HG02571 (cell line): ENCODE results near the gene UQCRHL.

Source experiments
- ATAC-seq: cut with Tn5 transposase; IDR thresholded peaks from one replicate; pipeline ENCODE4 v1.9.1; 2021; ENCODE audit warnings: mild to moderate bottlenecking, moderate library complexity; ENCODE audit not compliant: unreplicated experiment

The UQCRHL gene

DNA sequence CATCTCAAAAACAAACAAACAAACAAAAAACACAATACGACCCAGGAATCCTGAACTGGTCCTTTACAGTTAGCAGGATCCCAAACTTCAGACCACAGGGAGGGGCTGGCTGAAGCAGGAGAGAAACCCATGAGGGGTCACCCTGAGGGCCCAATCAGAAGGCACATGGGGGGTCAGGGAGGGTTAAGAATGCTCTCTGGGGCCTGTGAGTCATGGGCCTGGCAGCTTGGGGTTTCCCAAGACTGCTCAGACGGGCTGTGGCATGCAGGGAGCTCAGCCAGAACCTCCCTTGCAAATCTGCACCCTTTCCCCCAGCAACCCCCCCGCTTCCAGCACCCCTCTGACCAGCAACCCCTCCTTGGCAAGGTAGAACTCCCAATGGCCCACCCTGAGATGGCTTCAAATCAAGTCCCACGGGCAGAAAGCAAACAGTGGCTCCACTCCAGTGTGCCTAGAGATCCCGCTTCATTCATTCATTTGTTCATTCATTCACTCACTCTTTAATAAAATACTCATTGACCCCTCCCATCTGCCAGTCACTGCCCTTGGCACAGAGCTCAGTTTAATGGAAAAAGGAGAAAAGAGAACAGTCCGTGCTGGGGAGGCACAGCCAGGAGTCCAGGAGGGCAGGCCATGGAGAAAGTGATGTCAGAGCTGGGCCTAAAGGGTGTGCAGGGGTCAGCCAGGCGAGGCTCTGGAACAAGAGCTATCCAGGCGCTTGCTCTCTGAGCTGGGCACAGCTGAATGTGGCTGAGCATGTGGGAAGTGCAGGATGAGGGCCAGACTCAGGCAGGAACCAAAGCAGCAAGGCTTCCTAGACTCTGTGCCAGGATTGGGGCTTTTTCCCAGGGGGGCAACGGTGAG lies 8.2 kb downstream of the UQCRHL start:
- ATAC-seq = no peak

GRCh38 chr1:15797614-15798390 lies 9.6 kb downstream of the UQCRHL start:
- ATAC-seq = no peak

DNA sequence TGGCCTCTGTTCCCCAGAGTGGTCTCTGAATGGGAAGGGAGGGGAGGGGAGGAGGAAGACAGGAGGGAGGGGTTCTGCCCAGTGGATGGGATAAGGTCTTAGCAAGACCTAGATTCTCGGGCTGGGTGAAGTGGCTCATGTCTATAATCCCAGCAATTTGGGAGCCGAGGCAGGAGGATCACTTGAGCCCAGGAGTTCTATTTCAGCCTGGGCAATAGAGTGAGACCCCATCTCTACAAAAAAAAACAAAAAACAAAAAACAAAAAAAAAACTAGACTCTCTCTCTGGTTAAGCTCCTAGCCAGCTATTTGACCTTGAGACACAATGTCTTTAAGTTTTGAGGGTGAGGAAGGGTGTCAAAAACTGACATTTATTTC lies 11.4 kb downstream of the UQCRHL start:
- no peak for ATAC-seq

GRCh38 chr1:15788624-15789301 lies 18.7 kb downstream of the UQCRHL start:
- no peak for ATAC-seq

GRCh38 chr1:15786581-15786980 lies 20.9 kb downstream of the UQCRHL start:
- ATAC-seq = no peak

DNA sequence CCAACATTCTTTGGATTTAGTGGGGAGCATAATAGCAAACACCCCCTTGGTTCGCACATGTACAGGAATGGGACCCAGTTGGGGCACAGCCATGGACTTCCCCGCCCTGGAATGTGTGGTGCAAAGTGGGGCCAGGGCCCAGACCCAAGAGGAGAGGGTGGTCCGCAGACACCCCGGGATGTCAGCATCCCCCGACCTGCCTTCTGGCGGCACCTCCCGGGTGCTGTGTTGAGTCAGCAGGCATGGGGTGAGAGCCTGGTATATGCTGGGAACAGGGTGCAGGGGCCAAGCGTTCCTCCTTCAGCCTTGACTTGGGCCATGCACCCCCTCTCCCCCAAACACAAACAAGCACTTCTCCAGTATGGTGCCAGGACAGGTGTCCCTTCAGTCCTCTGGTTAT lies 21.8 kb downstream of the UQCRHL start:
- ATAC-seq = no peak

DNA sequence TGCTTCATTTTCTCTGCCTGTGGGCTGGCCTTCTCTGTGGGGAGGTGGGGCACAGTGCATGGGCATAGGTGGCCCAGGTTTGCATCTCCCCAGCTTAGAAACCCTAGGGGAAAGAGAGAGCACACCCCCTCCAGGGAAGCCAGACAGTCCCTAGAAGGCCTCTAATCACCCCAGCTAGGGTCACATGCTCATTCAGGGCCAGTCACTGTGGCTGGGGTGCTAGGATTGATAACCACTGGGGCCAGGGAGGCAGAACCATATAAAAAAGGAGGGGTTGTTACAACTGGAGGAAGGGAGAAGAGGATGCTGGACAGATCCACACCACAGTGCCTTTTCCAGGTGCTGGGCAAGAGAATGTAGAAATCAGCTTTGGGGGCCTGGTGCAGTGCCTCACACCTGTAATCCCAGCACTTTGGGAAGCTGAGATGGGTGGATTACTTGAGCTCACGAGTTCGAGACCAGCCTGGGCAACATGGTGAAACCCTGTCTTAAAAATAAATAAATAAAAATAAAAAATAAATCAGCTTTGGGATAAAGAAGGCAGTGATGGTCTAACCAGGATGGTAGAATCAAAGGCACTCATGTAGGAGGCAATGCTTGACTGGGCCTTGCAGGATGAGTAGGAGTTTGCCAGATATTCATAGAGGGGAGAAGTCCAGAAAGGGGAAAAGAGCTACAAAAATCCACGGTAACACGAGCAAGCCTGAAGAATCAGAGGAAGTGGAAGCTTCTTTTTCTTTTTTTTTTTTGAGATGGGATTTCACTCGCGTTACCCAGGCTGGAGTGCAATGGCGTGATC lies 29.3 kb downstream of the UQCRHL start:
- no peak for ATAC-seq

- ATAC-seq = no peak
Observed at GRCh38 chr1:15775706-15776105, 31.7 kb downstream of the UQCRHL start.

- ATAC-seq = no peak
Observed at GRCh38 chr1:15771836-15772515, 35.5 kb downstream of the UQCRHL start.

GRCh38 chr1:15770313-15770962 lies 37.0 kb downstream of the UQCRHL start:
- ATAC-seq = no peak

GRCh38 chr1:15768388-15768787 lies 39.1 kb downstream of the UQCRHL start:
- no peak for ATAC-seq

DNA sequence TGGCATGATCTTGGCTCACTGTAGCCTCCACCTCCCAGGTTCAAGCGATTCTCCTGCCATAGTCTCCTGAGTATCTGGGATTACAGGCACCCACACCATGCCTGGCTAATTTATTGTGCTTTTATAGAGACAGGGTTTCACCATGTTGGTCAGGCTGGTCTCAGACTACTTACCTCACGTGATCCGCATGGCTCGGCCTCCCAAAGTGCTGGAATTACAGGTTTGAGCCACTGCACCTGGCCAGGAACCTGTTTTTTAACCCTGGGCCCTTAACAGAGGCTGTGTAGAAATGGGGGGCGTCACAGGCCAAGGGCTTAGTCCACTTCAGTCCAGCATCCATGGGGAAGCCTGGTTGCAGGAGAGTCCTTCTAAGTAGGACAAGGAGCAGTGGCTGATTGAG lies 39.5 kb downstream of the UQCRHL start:
- ATAC-seq = no peak

GRCh38 chr1:15765495-15766194 lies 41.8 kb downstream of the UQCRHL start:
- no peak for ATAC-seq

DNA sequence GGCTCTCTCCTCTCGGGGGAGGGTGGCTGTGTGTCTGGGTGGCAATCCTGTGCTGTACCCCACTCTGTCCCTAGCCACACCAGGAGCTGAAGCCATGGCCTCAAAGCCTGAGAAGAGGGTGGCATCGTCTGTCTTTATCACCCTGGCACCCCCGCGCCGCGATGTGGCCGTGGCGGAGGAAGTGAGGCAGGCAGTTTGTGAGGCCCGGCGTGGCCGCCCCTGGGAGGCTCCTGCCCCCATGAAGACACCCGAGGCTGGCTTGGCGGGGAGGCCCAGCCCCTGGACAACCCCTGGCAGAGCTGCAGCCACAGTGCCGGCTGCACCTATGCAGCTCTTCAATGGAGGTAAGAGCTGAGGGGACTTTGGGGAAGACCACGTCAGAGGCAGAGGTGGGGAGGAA lies 42.6 kb downstream of the UQCRHL start:
- no peak for ATAC-seq

DNA sequence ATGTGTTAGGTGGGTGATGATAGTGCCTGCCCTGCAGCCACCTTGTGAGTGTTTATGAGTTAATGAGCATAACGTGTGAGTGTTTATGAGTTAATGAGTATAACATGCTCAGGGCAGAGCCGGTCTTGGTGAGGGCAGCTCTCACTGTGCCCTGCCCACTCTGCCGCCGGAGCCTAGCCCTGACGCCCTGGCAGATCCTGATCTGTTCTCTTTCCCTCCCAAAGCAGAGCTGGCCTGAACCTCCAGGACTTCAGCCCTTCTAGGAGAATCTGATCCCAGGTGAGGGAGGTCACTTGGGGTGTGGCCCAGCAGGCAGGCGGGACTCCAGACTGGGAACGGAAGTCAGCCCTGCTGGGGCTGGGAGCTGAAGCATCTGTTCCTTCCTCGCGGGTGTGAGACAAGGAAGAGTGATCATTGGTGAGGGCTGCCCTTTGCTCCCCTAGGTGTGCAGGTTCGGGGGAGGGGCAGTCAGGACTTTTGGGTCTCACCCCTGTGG lies 43.1 kb downstream of the UQCRHL start:
- ATAC-seq = no peak

GRCh38 chr1:15762546-15762945 lies 44.9 kb downstream of the UQCRHL start:
- no peak for ATAC-seq

DNA sequence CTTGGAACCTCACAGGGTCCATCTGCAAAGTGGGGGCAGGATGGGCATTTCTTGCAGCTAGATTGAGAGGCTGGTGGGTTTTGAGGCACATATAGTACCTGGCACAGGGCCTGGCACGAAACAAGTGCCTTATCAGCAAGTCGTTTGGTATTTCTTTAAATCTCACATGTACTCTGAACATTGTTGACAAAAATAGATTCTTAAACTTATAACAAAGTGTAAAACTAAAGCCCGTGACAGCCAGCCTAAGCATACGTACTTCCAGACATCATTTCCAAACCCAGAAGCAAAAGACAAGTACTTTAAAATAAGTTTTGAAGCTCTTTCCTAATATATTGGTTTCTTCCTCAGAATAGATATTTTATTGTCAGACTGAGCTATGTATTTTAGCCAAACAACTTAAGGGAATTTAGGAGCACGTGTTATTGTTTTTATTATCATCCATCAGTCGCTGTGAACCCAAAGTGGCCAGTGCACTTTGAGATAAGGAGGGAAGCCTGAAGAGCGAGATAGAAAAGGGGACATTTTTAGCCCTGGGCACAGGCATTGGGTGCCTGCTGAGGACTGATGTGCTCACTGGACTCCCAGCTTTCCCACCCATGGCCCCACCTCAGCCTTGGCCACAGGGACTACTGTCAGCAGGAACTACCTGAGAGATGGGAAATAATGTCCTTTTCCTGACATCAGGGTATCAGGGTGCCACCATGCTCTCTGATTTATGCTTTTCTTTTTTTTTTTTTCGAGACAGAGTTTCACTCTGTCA lies 45.9 kb downstream of the UQCRHL start:
- ATAC-seq = no peak

DNA sequence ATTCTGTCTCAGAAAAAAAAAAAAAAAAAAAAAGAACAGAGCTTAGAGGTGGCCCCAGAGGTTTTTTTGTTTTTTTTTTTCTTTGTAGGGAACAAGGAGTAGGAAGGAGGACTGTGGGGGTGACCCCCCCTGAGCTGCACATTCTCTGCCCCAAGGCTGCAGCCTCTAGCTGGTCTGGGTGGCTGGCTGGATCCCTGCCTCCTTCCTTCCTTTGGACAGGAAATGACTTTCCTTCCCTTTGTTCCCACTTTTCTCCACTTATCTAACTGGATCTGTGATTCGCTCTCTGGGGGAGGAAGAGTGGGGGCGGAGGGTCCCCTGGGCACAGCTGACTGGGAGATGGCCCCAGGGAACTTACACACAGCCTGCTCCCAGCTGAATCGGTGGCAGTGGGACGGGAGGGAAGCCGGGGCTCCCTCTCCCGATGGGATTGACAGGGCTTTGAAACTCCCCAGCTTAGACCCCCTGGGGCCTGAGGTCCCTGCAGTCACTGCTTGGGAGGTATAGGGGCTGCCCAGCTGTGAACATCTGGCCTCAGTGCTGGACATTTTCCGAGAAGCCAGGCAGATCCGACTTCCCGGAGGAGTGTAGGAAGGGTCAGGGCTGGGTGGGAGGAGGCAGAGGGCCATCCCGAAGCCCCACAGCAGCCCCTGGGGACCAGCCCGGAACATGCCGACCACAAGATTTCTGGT lies 46.8 kb downstream of the UQCRHL start:
- ATAC-seq = no peak
